HG02943 (cell line): Measurements from ENCODE around the gene UPP1.
A peak's percentile ranks its signal among the peaks of the same experiment; 100 is the strongest.

Source experiments
- ATAC-seq: cut with Tn5 transposase; IDR thresholded peaks from one replicate; pipeline ENCODE4 v1.9.1; 2021; ENCODE audit warnings: mild to moderate bottlenecking, low read depth, moderate library complexity; ENCODE audit not compliant: unreplicated experiment

Gene UPP1

DNA sequence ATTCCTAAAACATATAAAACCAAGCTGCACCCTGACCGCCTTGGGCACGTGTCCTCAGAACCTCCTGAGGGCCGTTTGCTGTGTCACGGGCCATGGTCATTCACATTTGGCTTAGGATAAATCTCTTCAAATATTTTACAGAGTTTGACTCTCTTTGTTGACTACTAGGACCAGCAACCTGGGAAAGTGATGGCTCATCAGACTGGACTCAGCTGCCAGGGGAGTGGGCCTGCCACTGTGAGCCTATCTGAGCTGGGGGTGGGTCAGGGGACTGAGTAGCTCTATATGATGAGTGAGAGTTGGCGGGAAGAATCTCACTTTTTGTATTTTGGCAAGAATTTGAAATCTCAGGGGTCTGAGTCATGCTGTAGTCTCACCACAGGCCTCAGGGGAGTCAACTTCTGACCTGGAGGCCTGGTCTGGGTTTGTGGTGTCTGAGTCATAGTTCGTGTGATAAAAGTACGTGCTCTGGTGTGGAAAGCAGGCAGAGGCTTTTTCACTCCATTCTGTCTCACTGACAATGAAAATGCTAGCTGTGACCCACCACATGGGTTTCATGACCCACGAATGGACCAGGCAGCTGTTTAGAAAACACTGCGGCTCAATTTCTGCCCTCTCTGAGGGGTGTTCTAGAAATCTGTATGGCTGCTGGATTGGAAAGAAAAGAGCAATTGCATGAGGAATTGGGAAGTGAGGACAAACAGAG, 4.2 kb upstream of the UPP1 start:
- peak; percentile 49 for ATAC-seq

DNA sequence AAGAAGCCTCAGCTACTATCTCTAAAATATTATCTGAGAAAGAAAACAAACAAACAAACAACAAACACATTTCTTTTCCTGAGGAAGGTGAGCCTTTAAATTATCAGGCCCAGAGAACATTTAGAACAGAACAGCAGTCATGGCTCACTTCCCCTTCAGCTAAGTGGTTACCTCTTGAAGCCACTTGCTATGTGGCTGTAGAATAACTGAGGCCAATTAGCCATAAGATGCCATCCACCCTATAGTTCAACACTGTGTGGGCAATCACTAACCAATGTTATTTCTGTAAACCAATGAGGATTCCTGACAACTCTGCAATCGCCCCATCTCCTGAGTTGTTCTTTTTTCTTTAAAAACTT, 3.7 kb upstream of the UPP1 start:
- ATAC-seq: no peak

DNA sequence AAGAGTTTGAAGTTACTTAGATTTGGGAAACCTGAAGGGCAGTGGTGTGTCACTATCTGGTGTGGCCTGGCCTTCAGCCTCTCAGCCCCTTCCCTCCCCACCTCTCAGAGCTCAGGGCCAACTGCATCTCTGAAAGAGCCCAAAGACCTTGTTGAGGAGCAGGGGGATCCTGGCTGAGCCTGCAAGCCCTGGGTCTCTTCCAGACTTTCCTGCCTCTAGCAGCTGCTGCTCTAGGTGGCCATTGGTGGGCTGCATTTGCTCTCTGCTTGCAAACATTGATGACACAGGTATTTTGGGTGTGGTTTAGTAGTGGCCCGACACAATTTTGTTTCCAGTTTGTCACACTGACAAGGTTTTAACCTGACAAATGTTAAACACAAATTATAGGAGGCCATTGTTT, 3.1 kb upstream of the UPP1 start:
- no peak for ATAC-seq

DNA sequence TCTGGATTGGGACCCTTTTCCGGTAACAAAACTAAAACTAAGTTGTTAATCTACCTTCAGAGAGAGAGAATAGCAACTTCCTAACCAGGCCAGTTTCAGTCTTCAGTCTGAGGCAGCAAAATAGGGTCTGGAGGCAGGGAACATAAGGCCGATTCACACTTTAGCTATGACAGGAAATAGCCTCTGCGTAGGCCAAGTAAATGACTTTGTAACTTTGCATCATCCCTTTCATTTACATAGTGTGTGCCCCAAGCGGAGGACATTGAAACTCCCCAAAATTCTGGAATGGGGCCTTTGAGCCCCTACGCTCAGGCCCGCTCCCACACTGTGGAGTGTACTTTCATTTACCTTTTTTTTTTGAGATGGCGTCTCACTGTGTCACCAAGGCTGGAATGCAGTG, 1.7 kb upstream of the UPP1 start:
- ATAC-seq: peak; percentile 14

DNA sequence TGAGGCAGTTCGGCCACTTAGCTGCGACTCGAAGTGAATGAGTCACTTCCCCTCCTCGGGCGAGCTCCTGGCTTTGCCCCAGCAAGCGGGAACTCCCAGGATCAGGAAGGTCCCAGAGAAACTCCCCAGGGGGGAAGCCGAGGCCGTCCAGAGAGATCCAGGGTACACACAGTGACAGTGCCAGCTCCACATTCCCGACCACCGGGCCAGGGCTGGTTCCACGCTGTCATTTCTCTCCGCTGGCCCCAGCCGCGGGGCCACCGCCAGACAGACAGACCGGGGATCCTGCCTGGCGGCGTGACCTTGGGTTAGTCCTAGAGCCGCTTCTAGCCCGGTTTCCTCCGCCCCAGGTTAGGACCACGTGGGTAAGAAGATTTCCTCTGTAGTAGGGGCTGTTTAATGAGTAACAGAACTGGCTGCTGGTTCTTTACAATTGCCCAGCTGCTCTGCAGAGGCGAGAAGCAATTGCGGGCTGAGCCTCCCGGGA, 463 bp upstream of the UPP1 start:
- ATAC-seq: peak; percentile 69

DNA sequence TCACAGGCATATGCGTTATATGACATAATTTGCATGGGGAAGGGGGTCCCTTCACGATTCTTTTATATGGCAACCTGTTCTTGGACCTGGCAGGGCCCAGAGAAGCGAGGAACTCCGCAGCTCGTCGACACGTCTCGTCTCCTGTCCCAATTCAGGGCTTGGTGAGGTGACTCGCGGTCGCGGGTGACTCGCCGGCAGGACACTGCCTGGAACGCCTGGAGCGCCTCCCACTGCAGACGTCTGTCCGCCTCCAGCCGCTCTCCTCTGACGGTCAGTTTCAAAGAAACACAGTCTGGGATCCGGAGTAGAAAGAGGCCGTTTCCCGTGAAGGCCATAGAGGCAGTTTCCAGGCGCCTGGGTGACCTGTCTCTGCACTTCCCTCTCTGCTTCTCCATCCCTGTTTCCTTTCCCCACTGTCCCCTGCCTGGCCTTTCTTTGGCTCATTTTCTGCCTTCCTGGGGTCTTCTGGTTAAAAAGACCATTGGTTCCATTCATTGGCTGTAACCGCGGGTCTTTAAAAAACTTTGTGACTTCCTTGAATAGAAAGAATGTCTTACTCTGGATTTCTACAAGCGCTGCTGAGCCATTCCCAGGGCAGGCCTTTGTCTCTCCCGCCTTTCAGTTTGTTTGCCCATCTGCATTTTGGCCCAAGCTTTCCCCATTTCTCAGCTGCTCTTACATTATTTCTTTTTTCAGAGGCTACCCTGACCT, 1.2 kb downstream of the UPP1 start:
- ATAC-seq: no peak

DNA sequence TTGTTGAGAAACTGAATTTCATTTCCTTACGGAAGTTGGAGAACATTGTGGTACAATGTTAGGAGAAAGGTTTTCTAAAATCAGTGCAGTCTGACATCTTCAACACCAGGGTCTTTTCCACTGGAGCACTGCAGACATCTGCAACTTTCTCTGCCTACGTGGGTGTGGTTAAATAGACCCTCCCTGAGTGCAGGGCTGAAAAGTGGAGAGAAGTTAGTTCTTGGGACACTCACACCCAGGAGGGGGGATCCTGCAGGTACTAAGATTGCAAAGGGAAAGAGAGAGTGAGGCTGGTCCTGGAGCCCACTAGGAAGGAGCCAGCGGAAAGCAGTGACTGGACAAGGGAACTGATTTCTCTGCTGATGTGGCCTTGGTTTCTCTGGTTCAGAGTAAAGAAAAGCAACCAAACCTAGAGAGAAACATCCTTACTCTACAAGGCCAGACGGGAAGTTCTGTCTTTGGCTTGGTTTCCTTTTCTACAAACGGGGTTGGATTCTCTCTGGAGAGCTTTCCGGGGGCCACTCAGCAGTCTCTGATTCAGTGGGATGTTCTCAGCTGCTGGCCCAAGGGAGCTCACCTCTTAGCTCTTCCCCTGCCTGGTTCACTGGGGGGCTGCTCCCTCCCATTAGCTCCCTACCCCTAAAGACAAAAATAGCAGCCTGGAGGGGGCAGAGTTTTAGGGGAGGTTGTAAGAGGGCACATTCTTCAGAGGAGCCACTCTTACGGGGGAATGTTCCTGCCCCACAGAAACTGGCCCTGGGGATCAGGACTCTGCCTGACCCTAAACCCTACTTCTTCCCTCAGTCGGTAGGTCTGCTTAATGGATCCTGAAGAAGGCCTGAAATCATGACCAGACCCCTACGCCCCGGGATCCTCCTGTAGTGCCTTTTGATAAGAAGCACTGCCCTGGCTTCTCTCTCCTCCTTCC, 2.7 kb downstream of the UPP1 start:
- no peak for ATAC-seq

DNA sequence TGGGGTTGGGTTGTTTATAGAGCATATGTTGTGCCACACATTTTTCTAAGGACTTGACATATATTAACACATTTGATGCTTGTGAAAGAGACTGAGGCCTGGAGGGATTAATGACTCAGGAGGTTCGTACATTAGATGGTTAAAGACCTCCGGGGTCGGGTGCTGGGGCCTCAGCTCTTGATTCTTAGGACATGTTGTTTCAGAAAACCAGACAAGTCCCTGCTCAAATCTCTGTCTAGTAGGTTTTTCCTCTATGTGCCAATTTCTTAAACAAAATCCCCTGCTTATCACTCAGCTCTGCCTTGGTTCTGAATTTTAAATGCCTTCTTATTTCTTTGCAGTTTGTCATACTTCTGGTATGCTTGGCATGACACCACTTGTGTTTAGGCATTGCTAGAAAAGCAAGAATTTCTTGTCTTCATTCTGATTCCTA, 5.8 kb downstream of the UPP1 start:
- ATAC-seq: no peak

DNA sequence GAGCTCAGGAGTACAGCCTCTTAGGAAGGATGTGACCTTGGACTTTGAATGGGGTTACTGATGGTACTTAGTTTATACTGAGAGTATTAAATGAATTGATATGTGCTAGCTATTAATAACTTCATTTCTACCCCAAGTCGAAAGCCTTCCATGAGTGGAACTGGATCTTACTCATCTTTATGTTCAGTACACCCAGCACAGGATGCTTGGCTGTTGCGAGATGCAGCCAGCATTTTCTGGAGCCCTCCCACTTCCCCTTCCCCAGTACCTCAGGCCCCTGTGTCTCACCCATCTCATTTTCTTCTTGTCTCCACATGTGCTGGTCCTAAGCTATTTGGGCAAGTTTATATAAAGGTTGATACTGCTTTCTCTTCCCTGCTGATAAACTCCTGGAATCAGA, 7.2 kb downstream of the UPP1 start:
- ATAC-seq: no peak

DNA sequence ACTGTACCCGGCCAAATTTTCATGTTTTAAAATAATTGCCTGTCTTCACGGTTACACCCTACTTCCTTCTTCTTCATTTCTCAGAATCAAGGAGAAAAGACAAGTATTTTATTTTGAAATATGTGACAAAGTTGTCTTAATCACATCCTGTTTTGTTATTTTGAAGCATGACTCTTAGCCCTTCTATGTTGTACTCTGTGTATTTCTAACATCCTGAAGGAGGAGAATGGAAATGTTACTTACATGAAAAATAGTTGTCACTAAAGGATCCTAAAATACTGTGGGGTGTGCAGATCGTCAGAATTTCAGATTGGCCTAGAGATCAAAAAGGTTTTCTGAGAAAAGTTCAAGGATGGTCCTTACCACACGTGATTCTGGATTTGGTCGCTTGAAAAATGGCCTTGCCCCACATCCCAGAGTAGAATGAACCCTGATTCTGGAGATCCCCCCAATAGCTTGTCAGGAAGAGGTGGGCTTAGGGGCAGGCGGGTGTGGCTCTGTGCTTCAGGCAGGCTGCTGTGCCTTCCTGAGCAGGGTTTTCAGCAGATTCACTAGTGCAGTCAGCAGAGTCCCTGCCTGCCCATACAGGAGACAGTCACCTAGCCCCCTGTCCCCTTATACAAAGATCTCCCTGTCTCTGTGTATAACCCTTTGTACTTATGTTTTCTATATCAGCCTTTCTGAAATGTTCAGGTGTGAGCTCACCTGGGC, 8.6 kb downstream of the UPP1 start:
- no peak for ATAC-seq

DNA sequence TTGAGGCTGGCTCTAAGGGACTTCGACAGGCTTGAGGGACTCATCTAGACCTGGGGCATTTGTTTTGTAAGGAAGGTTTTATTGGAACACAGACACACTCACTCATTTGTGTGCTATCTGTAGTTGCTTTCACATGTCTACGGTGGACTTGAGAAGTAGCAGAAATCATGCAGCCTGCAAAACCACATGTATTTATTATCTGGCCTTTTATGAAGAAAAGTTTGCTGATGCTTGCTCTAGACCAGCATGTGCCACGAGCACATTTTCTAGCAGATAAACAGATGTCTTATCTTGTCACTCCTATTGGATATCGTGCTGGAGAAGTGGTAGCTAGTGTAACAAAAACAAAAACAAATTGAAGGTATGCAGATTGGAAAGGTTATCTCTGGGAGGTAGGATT, 9.8 kb downstream of the UPP1 start:
- ATAC-seq: no peak

DNA sequence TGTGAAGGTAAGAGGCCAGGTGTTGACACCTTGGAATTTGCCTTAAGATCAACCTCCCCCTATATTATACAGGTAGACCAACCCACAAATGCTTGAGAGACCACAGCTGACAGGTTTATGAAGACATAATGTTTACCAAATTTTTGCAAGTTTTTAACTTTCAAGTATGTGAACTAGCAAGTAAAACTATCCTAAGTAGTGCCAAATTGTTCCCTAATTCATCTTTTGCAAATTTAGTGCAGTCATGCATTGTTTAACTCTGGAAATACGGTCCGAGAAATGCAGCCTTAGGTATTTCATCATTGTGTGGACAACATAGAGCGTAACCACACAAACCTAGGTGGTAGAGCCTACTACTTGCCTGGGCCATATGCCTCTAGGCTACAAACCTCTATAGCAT, 10.7 kb downstream of the UPP1 start:
- no peak for ATAC-seq

DNA sequence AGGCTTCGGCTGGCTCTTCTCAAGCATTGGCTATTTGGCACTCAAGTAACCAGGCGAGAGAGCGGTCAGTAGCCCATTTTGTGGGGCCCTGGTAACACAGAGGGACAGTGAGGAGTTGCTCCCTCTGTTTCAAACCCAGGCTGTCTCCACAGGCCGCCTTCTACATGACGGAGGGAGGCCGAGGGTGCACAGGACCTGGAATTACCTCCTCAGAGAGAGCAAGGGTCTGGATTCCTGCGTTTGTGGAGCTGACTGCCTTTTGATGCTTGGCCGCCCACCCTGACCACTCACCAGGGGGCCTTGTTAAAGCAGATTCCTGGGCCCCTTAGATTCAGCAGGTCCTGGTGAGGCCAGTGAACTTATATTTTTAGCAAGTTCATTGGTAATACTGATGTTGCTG, 12.3 kb downstream of the UPP1 start:
- no peak for ATAC-seq

DNA sequence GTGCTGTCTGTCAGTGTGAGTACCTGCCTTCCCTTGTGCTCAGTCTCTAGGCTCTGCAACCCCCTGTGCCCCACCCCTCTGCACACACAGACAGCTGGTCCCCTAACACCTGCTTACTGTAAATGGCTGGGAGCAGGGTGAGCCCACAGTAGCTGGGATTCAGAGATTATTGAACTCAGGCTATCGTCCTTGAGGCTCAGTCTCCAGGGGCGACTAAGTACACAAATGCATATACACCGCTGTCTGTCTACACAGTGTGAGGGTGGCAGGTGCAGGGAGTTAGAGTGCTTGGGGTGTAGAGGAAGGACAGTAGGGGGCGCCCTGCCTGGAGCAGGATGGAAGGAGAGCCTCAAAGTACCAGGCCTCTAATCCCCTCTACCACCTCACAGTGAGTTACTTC, 12.9 kb downstream of the UPP1 start:
- ATAC-seq: no peak

DNA sequence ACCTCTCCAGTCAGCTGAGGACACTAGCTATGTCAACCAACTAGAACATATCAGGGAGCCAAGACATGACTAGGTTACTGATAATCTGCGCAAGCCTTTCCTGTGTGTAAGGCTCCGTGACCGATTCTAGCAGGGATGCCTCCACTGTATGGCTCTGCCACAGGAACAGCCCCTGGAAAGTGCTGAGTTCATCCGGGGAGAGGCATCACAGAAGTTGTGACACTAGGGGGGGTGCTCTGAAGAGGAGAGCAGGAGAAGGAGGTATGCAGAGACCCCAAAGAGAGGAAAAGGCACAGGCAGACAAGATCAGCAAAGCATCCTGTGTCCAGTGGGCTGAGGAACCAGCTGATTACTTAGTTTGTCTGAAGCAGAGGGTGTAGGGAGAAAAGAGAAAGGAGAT, 13.5 kb downstream of the UPP1 start:
- ATAC-seq: no peak

DNA sequence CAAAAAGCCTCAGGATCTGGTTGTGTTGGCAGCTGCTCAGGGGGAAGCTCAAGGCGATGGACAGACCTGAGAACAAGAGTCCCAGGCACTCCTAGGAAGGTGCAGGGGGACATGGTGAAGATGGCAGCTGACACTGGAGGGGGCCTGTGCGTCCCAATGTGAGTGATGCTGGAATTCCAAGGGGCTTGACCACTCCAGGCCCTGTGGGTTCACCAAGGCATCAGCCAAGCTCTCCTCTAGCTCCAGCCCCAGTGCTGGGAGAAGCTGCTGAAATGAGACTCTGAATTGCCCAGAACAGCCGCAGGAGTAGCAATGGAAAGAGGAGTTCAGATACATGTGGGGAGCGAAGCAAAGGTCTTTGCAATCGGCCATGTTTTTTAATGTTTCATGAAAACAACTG, 16.0 kb downstream of the UPP1 start:
- ATAC-seq: no peak

DNA sequence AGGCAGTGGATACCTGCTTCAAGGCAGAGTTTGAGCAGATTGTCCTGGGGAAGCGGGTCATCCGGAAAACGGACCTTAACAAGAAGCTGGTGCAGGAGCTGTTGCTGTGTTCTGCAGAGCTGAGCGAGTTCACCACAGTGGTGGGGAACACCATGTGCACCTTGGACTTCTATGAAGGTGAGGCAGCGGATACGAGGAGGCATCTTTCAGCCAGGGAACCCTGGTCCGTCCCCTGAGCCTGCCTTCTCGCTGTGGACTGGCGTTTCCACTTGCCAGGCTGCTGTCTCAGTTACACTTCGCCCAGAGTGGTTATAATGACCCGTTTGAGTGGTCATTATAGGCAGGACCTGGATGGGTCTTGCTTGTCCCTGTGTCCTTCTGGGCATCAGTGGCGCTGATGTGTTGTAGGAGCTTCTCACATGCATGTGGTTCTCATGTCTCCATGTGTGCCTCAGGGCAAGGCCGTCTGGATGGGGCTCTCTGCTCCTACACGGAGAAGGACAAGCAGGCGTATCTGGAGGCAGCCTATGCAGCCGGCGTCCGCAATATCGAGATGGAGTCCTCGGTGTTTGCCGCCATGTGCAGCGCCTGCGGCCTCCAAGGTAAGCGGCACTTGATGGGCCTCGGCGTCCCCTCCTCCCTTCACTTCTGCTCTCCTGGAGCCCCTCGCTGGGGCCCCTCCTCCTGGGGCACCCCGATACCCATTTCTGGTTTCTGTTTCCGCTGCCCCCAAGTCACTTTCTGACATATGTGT, 18.0 kb downstream of the UPP1 start:
- no peak for ATAC-seq

DNA sequence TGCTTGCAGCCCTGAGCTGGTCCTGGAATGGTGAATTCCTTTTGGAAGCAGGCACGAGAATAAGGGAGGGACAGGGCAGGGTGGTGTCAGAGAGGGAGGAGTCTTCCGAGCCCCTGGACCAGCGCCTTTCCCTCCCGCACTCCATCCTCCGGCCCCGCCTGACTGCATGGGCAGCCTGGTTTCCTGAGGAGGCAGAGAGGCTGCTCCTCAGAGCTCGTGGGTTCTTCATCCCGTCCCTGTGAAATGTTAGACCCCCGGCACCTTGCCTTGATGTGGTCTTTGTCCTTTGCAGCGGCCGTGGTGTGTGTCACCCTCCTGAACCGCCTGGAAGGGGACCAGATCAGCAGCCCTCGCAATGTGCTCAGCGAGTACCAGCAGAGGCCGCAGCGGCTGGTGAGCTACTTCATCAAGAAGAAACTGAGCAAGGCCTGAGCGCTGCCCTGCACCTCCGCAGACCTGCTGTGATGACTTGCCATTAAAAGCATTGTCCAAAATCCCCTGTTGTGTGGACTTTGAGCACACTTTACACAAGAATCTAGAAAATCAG, 18.9 kb downstream of the UPP1 start:
- ATAC-seq: no peak

DNA sequence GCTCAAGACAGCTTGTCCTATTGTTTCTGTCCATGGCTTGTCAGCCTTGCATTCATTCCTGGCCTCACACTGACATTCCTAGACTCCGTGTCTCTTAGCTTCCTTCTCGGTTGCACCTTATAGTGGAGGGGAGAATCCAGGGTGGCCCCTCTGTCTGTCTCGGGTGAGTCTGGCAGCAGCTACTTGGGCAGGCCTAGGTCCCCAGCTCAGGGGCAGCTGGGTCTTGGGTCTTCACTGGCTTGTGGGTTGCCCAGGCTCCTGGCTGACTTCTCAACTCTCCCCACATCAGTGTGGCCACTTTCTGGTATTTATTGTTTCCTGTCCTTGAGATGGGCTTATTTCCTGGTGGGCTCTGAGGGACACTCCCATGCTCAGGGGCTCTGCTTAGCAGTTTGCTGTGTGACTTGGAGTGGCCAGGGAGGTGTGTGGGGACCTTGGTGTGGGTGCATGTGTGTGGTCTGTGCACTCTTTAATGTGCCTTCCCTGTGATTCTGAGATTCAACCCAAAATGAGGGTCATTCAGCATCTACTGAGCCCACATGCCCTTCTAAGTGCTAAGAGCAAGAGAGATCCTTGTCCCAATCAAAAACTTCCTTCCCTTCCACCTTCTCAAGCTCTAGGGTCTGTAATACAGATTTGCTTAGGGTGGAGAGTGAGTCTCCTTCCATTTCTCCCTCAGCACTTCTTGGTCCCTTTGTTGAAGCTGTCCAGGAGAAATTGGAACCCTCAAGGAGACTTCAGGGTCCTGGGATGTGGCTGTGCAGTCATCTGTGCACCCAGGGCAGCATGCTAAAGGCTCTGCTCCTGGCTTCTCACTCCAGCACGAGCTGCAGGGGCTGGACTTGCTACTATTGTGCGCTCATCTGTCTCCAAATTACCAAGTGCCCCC, 20.1 kb downstream of the UPP1 start:
- ATAC-seq: no peak
